GM20431 (cell line): ENCODE results near the gene BRME1.

Experiments
- in situ Hi-C: fragments of 300-500 bp; cut with MseI, MboI; formaldehyde crosslinking; loops from one replicate; pipeline ENCODE4 v1.15.0; 2020; ENCODE audit warnings: low sequenced_read_pairs; ENCODE audit not compliant: unreplicated experiment

Gene BRME1

DNA sequence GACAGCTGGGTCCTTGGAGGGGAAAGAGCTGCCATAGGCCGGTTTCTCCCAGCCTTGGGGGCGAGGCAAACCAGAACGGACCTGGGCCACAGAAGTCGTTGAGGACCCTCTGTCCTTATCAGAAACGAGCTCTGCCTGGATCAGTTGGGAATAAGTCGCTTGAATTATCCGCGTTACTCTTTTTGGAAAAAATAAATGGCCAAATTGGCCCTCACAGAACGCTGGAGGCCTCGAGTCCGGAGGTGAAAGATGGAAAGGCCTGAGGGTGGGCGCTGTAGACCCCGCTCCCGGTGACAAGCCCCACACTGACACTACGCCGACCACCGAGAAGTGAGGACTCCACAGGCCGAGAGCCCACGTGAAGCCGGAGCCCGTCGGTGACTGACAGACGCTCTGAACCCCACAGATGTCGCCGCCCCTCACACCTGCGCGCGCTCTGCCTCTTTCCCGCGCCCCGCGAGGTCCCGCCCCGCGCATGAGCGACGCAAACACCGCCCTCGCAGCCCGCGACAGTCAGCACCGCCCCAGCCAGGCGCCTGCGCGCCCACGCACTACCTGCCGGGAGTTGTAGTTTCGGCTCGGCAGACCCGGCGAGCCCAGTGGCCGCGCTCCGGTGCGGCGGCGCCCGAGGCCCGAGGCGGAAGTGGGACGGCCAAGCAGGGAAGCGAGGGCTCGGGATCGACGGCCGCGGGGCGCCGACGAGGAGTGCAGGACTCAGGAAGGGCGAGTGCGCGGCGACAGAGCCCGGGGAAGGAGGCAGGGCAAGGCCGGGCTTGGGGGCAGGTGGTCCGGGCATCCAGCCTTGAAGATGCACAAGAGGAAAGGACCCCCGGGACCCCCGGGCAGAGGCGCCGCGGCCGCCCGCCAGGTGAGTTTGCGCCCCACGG, at the start of gene BRME1, which contains the start of gene CC2D1A:
Gene BRME1, minus strand, starts transcription at position 484 of the 887 bp plus-strand sequence. CDS start 1,225 bp downstream, outside the sequence.
Gene CC2D1A, plus strand, starts transcription at position 568 of the 887 bp plus-strand sequence. Its CDS starts 241 bp downstream, at position 809.
- in situ Hi-C loops: no loop called here

DNA sequence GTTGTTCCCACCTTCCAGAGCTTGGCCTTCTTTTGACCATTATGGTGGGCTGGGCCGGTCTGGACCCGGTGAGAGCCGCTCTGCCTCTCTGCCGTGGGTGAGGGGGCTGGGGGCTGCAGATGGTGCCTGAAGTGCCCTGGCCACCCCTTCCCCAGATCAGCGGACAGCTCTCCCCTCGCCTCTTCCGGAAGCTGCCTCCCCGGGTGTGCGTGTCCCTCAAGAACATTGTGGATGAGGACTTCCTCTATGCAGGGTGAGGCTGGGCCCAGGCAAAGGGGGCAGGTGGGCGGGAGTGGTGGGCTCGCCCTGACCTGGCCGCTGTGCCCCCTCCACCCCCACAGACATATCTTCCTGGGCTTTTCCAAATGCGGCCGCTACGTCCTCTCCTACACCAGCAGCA, 48.3 kb upstream of the BRME1 start:
- in situ Hi-C loops: no loop called here

DNA sequence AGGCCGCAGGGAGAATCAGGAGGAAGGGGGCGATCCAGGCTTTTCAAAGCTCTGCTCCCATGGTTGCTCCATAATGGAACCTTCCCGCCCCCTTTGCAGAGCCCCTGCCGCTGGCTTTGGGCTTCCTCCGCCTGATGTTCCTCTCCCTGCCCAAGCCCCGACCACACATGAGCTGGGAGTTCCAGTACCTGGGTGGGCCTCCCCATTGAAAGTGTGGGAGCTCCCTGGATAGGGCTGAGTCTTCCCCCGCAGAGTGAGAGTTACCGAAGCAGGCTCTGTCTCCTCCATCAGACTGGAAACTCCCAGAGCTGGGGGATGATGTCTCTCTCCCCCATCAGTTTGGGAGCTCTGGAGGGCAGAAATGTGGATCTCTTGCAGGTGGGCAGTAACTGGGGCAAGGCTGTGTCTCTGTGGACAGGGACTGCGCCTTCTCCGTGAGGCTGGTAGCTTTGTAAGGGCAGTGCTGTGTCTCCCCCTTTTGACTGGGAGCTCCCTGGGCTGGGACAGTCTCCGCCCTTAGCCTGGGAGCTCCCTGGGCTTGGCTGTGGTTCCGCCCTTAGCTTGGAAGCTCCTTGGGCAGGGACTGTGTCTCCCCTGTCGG, 47.1 kb upstream of the BRME1 start:
- in situ Hi-C loops: no loop called here

DNA sequence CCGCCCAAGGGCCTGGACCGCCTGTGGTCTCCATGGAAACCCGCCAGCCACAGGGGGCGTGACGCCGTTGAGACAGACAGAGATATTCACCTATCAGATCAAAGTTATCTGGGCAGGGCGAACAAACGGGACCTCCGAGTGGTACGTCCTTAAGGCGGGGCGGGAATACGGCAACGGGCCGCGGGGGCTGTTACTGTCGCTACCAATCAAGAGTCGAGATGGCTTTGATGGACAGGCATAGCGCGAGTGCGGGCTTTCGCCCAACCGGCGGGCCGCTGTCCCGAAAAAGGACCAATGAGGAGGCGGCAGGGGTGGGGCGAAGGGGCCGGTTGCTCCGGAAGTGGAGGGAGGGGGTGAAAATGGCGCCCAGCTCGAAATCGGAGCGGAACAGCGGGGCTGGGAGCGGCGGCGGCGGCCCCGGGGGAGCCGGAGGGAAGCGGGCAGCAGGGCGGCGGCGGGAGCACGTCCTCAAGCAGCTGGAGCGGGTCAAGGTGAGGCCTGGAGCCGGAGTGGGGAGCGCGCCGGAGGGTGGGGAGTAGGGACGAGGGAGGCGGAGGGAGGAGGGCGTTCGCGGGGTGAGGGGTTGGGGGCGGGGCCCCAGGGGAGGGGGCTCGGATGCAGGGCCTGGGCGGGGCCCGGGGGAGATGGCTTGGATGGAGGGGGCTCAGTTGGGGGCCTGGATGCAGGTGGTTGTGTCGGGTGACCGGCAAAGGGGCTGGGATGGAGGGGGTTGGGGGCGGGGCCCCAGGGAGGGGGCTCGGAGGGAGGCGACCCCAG, 46.4 kb upstream of the BRME1 start, which contains the start of gene DCAF15:
Gene DCAF15, plus strand, starts transcription at position 356 of the 777 bp plus-strand sequence. Its CDS starts 4 bp downstream, at position 360.
- in situ Hi-C loops: no loop called here

DNA sequence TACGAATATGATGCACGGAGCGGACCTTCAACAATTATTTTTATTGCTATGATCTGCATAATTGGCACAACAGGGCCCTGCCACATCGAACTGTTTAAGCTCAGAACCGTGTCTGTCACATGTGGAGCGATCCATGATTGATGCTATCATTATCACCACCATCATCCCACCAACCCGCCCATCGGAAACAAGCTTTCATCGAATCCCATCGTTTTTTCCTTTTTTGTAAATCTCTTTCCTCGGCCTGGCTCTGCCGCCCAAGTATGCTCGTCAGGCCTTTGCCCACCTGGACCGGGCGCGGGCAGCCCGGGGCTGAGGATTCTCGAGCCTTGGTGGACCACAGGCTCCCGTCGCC, 45.9 kb upstream of the BRME1 start:
- in situ Hi-C loops: no loop called here

DNA sequence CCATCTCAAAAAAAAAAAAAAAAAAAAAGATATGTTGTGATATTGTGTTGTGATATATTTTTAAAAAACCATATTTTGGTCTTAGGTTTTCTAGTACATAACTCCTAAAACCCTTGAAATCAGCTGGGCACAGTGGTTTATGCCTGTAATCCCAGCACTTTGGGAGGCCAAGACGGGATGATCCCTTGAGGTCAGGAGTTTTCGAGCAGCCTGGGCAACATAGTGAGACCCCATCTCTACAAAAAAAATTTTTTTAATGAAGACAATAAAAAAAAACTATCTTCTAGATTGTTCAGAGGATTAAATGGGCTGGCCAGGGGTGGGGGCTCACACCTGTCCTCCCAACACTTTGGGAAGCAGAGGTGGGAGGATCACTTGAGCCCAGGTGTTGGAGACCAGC, 45.1 kb upstream of the BRME1 start:
- in situ Hi-C loops: no loop called here

DNA sequence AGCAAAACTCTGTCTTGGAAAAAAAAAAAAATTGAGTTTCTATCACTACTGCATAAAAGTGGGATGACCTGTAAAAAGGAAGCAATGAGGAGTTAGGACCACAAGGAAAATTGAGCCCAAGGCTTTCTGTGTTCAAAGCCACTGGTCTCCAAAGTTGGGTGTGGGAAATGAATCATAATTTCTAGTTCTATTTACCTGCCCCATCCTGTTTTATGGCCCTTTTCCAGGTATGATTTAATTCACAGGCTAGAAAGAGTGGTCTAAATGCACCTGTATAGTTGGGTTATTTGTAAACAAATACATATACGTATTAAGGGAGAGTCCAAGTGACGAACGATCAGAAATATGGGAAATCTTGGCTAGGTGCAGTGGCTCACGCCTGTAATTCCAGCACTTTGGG, 40.5 kb upstream of the BRME1 start:
- in situ Hi-C loops: no loop called here

DNA sequence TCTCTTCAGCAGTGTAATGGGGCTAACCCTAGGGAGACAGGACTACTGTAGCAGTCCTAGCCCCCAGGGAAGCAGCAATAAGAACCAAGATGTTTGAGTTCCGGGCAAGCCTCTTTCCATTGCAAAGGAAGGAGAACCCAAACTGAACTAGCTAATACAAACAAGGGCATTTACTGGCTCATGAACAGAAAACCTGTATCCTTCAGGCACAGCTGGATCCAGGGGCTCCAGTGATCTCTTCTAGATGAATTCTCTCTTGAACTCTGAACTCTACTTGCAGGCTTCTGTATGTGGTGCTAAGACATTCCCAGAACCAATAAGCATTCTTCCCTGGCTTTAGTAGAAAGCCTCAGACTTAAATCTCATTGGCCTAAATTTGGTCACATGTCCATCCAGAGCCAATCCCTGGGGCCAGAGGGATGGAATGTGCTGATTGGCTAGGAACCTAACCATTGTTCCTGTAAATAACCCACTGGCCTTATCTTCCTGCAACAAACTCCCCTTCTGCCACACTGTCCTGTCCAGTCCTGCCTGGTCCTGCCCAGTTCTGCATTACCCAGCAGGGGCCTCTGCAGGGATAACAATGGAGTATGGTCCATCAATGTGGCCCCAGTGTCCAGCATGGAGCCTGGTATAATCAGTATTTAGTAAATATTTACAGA, 36.2 kb upstream of the BRME1 start:
- in situ Hi-C loops: no loop called here

DNA sequence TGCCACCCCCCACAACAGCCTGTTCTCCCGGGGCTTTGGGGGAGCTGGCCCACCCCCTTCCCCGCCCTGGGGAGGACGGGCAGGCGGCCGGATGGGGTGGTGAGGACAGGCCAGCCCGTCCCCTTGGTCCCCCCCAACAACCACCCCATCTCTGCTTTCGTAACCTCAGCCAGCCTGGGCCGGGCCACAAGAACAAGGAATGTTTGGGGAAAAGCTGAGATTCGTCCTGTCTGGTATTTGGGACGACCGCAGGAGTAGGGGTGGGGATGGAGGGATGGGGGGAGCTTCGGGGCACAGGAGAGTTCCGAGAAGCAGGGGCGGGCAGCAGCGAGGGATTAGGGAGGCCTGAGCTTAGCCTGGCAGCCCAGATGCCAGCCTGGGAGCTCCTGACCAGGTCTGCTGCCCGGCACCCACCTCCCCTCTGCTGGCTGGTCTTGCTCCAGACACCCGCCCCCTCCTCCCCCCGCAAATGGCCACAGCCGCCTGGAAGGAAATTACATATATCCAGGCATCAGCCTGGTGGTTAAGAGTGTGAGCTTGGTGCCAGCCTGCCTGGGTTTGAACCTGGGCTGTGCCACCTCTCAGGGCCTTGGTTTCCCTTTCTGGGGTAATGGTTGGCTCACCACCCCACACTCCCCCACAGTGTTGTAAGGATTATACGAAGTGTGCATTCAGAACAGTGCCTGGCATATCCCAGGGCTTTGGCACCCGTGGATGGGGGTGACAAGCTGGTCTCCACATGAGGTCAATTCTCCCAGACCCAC, 32.6 kb upstream of the BRME1 start, which contains the start of gene PODNL1:
Gene PODNL1, minus strand, starts transcription at position 117 of the 764 bp plus-strand sequence. CDS start 236 bp downstream, outside the sequence.
- in situ Hi-C loops: no loop called here

DNA sequence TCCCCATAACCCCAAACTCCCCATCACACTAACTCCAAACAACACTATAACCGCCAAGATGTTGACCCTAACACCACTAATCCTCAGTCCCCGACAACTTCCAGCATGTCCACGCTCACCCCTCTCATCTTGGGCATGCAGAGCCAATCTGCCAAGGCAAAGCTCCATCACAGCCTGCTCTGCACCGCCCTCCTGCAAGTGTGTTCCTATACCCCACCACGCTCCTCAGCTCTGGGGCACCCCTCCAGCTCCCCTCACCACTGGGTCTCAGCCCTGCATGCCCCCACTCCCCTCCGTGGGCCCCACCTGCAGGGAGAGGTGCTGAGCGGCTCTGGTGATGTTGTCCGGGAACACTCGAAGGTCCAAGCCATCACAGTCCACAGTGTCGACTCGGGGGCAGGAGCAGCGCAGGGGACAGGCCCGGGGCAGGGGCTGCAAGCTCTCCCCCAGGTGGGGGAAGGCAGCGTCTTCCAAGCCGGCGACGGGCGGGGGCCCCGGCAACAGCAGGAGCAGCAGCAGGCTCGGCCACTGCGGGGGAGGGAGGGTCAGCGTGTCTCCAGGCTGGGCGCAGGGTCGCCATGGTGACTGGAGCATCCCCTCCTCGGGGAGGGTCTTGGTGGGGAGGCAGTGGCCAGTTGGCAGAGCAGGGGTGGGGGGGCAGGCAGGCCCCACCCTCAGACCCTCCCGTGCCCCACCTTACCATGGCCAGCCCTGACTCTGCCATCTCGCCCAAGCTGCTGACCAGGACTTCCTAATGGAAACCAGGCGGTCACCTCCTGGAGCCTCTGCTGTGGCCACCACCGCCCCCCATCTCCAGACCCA, 31.8 kb upstream of the BRME1 start:
- in situ Hi-C loops: no loop called here

DNA sequence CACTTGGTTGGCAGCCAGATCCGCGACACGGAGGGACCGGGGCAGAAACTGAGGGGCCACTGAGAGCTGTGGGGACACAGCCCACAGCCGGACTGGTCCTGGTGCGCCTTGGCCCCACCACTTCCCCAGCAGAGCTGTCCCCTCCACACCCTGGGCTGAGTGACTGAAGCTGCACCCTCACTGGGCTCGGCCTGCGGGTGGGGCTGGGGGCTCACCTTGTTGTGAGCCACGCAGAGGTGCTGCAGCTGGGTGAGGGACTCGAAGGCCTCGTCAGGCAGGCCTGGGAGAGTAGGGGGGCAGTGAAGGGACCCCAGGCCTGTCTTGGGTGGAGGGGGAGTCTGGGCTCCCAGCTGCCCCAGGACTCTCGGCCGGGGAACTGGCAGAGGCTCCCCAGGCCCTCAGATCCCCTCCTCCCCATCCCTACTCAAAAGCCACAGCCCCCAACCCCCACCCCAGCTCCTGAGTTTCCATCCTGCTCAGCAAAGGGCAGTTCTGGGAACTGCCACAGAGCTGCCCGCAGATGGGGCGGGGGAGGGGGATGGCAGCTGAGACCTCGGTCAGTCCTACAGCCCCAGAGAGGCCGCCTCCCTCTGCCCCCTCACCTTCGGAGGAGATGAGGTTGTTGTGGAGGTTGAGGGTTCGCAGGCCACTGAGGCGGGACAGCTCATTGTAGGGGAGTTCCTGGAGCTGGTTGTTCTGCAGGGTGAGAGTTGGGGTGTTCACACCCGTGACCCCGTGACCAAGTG, 30.0 kb upstream of the BRME1 start:
- in situ Hi-C loops: no loop called here

DNA sequence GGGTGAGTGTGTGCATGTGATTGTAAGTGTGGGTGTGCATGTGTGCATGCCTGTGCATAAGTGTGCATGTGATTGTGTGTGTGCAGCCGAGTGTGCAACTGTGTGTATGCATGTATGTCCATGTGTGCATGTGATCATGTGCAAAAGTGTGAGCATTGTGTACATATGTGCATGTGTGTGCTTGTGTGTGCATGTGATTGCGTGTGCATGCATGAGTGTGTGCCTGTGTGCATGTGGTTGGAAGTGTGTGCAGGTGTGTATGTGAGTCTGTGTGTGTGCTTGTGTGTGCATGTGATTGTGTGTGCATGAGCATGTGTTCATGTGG, 28.8 kb upstream of the BRME1 start:
- in situ Hi-C loops: no loop called here

DNA sequence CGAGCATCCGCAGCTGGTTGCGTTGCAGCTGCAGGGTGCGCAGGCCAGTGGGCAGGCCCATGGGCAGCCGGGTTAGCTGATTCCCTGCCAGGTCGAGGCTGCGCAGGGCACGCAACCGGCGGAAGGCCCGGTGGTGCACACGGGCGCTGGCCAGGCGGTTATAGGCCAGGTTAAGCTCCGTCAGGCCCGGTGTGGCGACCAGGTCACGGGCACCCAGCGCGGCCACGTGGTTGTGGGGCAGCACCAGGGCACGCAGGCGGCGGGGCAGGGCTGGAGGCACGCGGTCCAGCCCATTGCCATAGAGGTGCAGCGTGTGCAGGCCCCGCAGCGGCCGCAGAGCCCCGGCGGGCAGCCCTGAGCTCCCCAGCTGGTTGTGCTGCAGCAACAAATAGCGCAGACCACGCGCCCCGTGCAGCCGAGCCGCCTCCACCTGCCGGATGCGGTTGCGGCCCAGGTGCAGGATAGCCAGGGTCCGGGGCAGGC, 27.0 kb upstream of the BRME1 start:
- in situ Hi-C loops: no loop called here

DNA sequence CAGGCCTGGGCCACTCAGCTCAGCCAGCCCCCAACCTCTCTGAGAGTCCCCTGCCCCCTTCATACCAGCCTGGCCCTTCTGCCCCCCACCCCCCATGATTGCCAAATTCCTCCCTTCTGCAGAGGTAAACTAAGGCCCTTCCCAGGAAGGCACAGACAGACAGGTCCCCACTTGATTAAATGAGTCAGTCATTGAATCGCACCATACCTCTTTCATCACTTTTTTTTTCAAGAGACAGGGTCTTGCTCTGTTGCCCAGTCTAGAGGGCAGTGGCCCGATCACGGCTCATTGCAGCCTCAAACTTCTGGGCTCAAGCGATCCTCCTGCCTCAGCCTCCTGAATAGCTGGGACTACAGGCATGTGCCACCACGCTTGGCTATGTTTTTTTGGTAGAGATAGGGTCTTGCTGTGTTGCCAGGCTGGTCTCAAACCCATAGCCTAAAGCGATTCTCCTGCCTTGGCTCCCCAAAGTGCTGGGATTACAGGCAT, 26.3 kb upstream of the BRME1 start:
- in situ Hi-C loops: no loop called here

DNA sequence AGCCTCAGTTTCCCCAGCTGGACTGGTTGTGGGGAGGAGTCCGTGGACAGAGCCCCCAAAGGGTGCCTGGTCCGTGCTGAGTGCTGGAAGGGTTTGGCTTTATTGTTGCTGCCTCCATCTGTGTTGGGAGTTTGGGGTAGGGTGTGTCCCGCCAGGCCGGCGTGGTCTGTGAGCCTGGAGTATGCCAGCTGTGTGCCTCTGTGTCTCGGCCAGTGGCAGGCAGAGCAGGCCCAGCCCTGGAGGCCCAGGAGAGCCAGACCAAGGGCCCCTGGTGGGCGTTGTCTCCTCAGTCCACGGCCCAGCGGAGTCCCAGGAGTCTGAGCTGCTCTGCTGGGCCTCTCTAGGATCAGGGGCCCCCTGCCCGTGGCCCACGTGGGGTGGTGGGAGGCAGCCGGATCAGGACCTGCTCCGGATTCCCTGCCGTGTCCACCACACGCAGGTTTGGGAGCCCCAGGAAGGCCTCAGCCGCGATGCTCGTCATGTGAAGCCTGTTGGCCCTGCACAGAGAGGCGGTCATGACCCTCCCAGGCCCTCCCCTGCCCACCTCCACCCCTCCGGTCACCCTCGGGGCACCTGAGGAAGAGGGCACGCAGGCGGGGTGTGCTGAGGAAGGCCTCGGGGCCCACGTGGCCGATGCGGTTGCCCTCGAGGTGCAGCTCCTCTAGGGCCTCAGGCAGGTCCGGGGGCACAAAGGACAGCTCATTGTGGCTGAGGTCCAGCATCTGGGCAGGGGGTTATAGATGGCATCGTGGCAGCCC, 25.7 kb upstream of the BRME1 start:
- in situ Hi-C loops: no loop called here

DNA sequence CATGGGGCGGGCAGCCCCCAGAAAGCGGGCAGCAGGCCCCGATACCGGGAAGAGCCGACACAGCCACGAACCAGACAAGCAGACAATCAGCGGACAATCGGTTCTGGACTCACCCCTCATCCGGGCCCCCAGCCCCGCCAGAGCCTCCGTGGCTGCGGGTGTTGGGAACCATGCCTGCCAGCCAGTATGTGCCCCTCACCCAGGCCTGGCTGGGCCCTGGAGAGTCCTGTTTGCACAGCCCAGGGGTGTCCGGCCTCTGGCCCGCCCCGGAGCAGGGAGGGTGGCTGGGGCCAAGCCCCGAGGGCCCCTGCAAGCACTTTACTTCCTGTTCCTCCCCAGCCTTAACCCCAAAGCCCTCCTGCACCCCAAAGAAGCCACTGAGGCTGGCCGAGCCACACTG, 24.5 kb upstream of the BRME1 start:
- in situ Hi-C loops: no loop called here

DNA sequence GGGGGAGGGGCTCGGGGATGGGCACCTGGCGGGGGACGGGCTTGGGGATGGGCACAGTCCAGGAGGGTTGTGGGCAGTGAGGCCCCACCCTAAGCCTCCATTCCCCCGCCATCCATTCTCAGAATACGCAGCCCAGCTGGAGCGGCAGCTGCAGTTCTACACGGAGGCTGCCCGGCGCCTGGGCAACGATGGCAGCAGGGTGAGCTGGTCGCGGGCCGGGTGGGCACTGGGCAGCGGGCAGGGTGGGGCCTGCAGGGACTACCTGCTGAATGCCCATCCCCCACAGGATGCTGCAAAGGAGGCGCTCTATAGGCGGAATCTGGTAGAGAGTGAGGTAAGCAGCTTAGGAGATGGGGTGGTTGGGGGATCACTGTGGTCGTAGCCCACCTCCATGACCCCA, 24.0 kb upstream of the BRME1 start:
- in situ Hi-C loops: no loop called here
